Glutamatergic neuron (in vitro differentiated cells): ENCODE results near the gene HPSE2. TPM values are rescaled to one million over a fixed set of nuclear protein-coding genes. Genes with fewer than 3 reads are reported as not detected.

Experiments
- DNase-seq: peaks from one replicate; pipeline ENCODE4 v3.0.0; 2022
- H3K27ac Mint-ChIP-seq: one replicate; pipeline ENCODE4 v1.8.0; 2020; ENCODE audit warnings: mild to moderate bottlenecking, mixed read lengths, inconsistent platforms; ENCODE audit not compliant: unreplicated experiment
- H3K27me3 Mint-ChIP-seq: one replicate; pipeline ENCODE4 v1.8.0; 2020; ENCODE audit warnings: mild to moderate bottlenecking, moderate library complexity, mixed read lengths, inconsistent platforms; ENCODE audit not compliant: unreplicated experiment
- H3K36me3 Mint-ChIP-seq: one replicate; pipeline ENCODE4 v1.8.0; 2020; ENCODE audit warnings: mild to moderate bottlenecking, mixed read lengths, inconsistent platforms; ENCODE audit not compliant: unreplicated experiment
- H3K4me1 Mint-ChIP-seq: one replicate; pipeline ENCODE4 v1.8.0; 2020; ENCODE audit warnings: mild to moderate bottlenecking, low read depth, mixed read lengths, inconsistent platforms; ENCODE audit not compliant: unreplicated experiment
- H3K4me3 Mint-ChIP-seq: one replicate; pipeline ENCODE4 v1.8.0; 2020; ENCODE audit warnings: mild to moderate bottlenecking, mixed read lengths, inconsistent platforms; ENCODE audit not compliant: unreplicated experiment
- H3K9me3 Mint-ChIP-seq: one replicate; pipeline ENCODE4 v1.8.0; 2020; ENCODE audit warnings: mild to moderate bottlenecking, moderate library complexity, mixed read lengths, inconsistent platforms; ENCODE audit not compliant: unreplicated experiment
- CTCF ChIP-seq: fragments of 200-600 bp; sonication (generic); IDR thresholded peaks from one replicate; pipeline ENCODE4 v1.5.0; 2021; ENCODE audit not compliant: partially characterized antibody, unreplicated experiment
- total RNA-seq: library from RNA; stranded (reverse); fragmentation: NEBNext Ultra II Directional; extraction: Animal tissue kit (Norgen Biotek cat#: 25700); gene quantifications from one replicate; pipeline ENCODE4 v1.2.1, GENCODE V29; 2021; ENCODE audit not compliant: unreplicated experiment

The HPSE2 gene
- total RNA-seq, 1 donor from 2014 or later, result not detected

DNA sequence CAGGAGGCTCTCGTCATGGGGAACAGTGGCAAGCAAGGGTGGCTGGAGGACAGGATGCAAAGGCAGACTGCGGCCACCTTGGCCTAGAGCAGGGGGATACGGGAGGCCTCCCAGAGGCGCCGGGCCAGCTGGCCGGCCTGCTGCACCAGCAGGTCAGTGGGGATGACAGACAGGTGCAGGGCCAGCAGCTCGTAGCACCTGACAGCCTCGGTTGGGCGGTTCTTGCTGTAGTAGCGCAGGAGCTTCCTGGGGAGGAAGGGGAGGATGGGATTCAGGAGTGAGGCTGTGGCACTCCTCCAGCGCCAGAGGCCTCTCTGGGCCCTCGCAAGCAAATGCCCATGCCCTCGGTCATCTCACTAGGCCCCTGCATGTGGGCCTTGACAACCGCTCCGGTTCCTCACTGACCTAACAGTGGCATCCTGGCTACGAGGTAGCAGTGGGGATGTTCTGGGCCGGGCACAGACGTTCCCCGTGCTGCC is 818.1 kb downstream of the HPSE2 start:
- Mint-ChIP-seq H3K27ac (no peak overlapping the region), H3K9me3 (peaks cover 2% of the 10 kb centered on the region), H3K27me3 (peaks cover 5% of the 10 kb centered on the region), H3K4me1 (peaks cover 4% of the 10 kb centered on the region), H3K4me3 (no peak overlapping the region), H3K36me3 (no peaks in the 10 kb centered on the region)
- no peak for DNase-seq
- no peak for TF ChIP-seq CTCF

GRCh38 chr10:98416606-98417388 is 818.9 kb downstream of the HPSE2 start:
- Mint-ChIP-seq H3K36me3 (no peaks in the 10 kb centered on the region), H3K4me3 (no peak overlapping the region), H3K27me3 (peaks cover 5% of the 10 kb centered on the region), H3K27ac (no peak overlapping the region), H3K4me1 (peaks cover 4% of the 10 kb centered on the region), H3K9me3 (peaks cover 2% of the 10 kb centered on the region)
- DNase-seq, result no peak
- no peak for TF ChIP-seq CTCF

- no peak overlapping the region for H3K27ac Mint-ChIP-seq
- TF ChIP-seq CTCF, result no peak
- no peak for DNase-seq
- peaks cover 2% of the 10 kb centered on the region for H3K9me3 Mint-ChIP-seq
- peaks cover under 1% of the 10 kb centered on the region for H3K4me1 Mint-ChIP-seq
- H3K36me3 Mint-ChIP-seq, result no peaks in the 10 kb centered on the region
- H3K27me3 Mint-ChIP-seq, result peaks cover 5% of the 10 kb centered on the region
- H3K4me3 Mint-ChIP-seq, result no peak overlapping the region
Observed at GRCh38 chr10:98415731-98416119, 819.9 kb downstream of the HPSE2 start.

DNA sequence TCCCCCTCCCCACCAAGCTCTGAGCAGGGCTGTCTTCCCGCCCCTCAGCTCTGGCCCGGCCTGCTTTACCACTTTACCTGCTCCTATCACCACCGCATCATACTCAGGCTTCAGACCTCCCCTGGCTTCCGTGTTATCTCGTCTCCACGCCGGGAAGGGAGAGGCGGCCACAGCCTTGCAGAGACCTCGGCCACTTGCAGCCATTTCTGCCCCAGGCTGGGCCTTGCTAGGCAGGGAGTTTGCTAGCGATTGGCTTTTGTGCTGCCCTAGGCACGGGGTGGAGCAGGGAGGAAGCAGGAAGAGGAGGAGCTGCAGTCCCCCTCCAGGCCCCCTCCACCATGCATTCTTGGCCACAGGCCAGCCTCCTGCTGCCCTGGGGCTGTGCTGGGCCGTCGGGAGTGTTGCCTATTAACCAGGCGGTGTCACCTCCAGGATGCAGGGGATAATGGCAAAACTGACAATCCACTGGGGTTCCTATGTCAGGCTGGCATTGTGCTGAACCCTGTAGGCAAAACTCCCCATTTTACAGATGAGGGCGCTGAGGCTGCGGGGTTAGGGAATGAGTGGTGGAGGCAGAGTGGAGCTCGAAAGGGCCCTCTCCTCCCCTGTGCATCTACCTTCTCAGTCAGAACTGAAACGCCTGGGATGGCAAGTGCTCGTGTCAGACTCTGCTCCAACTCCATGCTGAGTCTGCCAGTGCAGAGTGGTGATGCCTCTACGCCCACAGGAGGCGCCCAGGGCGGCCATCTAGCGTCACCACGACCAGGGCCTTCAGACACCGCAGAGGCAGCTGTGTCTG is 820.5 kb downstream of the HPSE2 start, which contains the start of gene PYROXD2:
Gene PYROXD2, minus strand, starts transcription at position 251 of the 799 bp plus-strand sequence. Its CDS starts 47 bp downstream, at position 204.
- H3K9me3 Mint-ChIP-seq, result peaks cover 2% of the 10 kb centered on the region
- peaks cover 5% of the 10 kb centered on the region for H3K27me3 Mint-ChIP-seq
- no peaks in the 10 kb centered on the region for H3K4me1 Mint-ChIP-seq
- H3K36me3 Mint-ChIP-seq, result no peaks in the 10 kb centered on the region
- TF ChIP-seq CTCF, result no peak
- H3K27ac Mint-ChIP-seq, result peak within 1 kb of the TSS; percentile 82
- DNase-seq, result peak; percentile 78
- H3K4me3 Mint-ChIP-seq, result peak within 1 kb of the TSS; percentile 83

- no peak for TF ChIP-seq CTCF
- H3K27me3 Mint-ChIP-seq, result peaks cover 5% of the 10 kb centered on the region
- peak overlapping the region; percentile 83 for H3K4me3 Mint-ChIP-seq
- no peaks in the 10 kb centered on the region for H3K4me1 Mint-ChIP-seq
- no peaks in the 10 kb centered on the region for H3K36me3 Mint-ChIP-seq
- peaks cover 2% of the 10 kb centered on the region for H3K9me3 Mint-ChIP-seq
- peak overlapping the region; percentile 82 for H3K27ac Mint-ChIP-seq
- DNase-seq, result no peak
Observed at GRCh38 chr10:98414578-98414931, 821.1 kb downstream of the HPSE2 start.
